HCT116 (cell line): Measurements from ENCODE around the gene COA3. TPM values are rescaled to one million over a fixed set of nuclear protein-coding genes. Genes with fewer than 3 reads are reported as not detected.

ENCODE experiments used
- ATAC-seq: fragments of 200-7000 bp; cut with Tn5 transposase; 2 replicates; pipeline ENCODE4 v1.9.1; 2020; ENCODE audit warnings: mild to moderate bottlenecking, moderate library complexity
- BruUV-seq: library from RNA; stranded (reverse); fragments of 400-500 nt; replicated peaks from 2 replicates; lab custom pipeline; 2021; lab: Mats Ljungman, UMichigan
- CTCF ChIA-PET: fragments of 300-600 bp; sonication (Branson Sonifier 250); formaldehyde crosslinking; loops from one replicate; lab custom pipeline; 2021; ENCODE audit warnings: antibody characterized with exemption; lab: Charles Lee
- POLR2A ChIA-PET: fragments of 300-600, 350-600 bp; sonication (Branson Sonifier 250); formaldehyde crosslinking; loops from one replicate; lab custom pipeline; 2021; ENCODE audit warnings: antibody characterized with exemption; lab: Charles Lee
- RAD21 ChIA-PET, 2 experiments: fragments of 300-600 bp; sonication (Branson Sonifier 250); formaldehyde crosslinking; loops; one replicate each; lab custom pipeline; 2023; ENCODE audit warnings: low total read pairs in 2 of 2; ENCODE audit not compliant: uncharacterized antibody in 2 of 2, unreplicated experiment in 2 of 2, low non-redundant PET in 1 of 2; lab: Charles Lee
- DNase-seq: peaks from one replicate; pipeline ENCODE4 v3.0.0-alpha.2; 2010; ENCODE audit warnings: low read depth, low spot score
- H2AFZ ChIP-seq: fragments of 200-600 bp; shearing (Covaris generic), sonication (generic); 2 replicates; pipeline ENCODE4 v1.6.1; 2017; ENCODE audit warnings: low read depth, mixed run types, mixed read lengths, antibody characterized with exemption, low read length; ENCODE audit not compliant: poor library complexity, severe bottlenecking
- H3K27ac ChIP-seq: 2 replicates; pipeline ENCODE4 v1.5.1; 2012; ENCODE audit warnings: low read depth, low read length
- H3K27me3 ChIP-seq: fragments of 200-600 bp; sonication (generic); 2 replicates; pipeline ENCODE4 v1.6.1; 2016; ENCODE audit warnings: mixed run types, low read length, mixed read lengths; ENCODE audit not compliant: insufficient read depth
- H3K36me3 ChIP-seq, 2 experiments: fragments of 200-500 bp in 1 of 2; fragments of 200-600 bp in 1 of 2; sonication (Bioruptor generic) in 1 of 2; sonication (generic) in 1 of 2; 2 replicates each; pipeline versions ENCODE4 v1.5.1 to v1.6.1; 2014 to 2016; ENCODE audit warnings: low read length in 2 of 2, inconsistent platforms in 1 of 2, mixed read lengths in 1 of 2, mixed run types in 1 of 2; ENCODE audit not compliant: insufficient read depth in 2 of 2, control insufficient read depth in 1 of 2
- H3K4me1 ChIP-seq, 2 experiments: fragments of 200-600 bp in 1 of 2; sonication (generic) in 1 of 2; 2 replicates each; pipeline versions ENCODE4 v1.5.1 to v1.6.1; 2012 to 2017; ENCODE audit warnings: low read length in 2 of 2, inconsistent platforms in 1 of 2, mild to moderate bottlenecking in 1 of 2, mixed read lengths in 1 of 2, mixed run types in 1 of 2, moderate library complexity in 1 of 2; ENCODE audit not compliant: insufficient read depth in 2 of 2, control insufficient read depth in 1 of 2
- H3K4me2 ChIP-seq: fragments of 200-600 bp; sonication (generic); 2 replicates; pipeline ENCODE4 v1.6.1; 2017; ENCODE audit warnings: mixed run types, low read length, mixed read lengths
- H3K4me3 ChIP-seq, 2 experiments: fragments of 200-600 bp in 1 of 2; sonication (generic) in 1 of 2; replicated peaks in 1 of 2; 2 replicates each; pipeline ENCODE4 v1.5.1; 2011 to 2016; ENCODE audit warnings: low read length in 2 of 2, control low read depth in 1 of 2, low read depth in 1 of 2, mild to moderate bottlenecking in 1 of 2, mixed read lengths in 1 of 2, mixed run types in 1 of 2
- H3K79me2 ChIP-seq: fragments of 200-600 bp; sonication (generic); 2 replicates; pipeline ENCODE4 v1.6.1; 2017; ENCODE audit warnings: mild to moderate bottlenecking, mixed run types, low read length, moderate library complexity, mixed read lengths; ENCODE audit not compliant: insufficient read depth
- H3K9ac ChIP-seq: fragments of 200-600 bp; sonication (generic); 2 replicates; pipeline ENCODE4 v1.6.1; 2016; ENCODE audit warnings: low read length, mixed read lengths
- H3K9me2 ChIP-seq: fragments of 200-600 bp; sonication (generic), shearing (Covaris generic); 2 replicates; pipeline ENCODE4 v1.6.1; 2017; ENCODE audit warnings: mixed run types, mild to moderate bottlenecking, moderate library complexity; ENCODE audit not compliant: insufficient read depth
- H3K9me3 ChIP-seq, 2 experiments: fragments of 200-500 bp in 1 of 2; fragments of 200-600 bp in 1 of 2; sonication (Bioruptor generic) in 1 of 2; sonication (generic) in 1 of 2; 2 replicates each; pipeline ENCODE4 v1.6.1; 2014 to 2017; ENCODE audit warnings: low read length in 2 of 2, mixed read lengths in 2 of 2, inconsistent platforms in 1 of 2, low read depth in 1 of 2, mild to moderate bottlenecking in 1 of 2, mixed run types in 1 of 2, moderate library complexity in 1 of 2; ENCODE audit not compliant: control insufficient read depth in 1 of 2, insufficient read depth in 1 of 2
- H4K20me1 ChIP-seq: fragments of 200-600 bp; sonication (generic), shearing (Covaris generic); 2 replicates; pipeline ENCODE4 v1.6.1; 2017; ENCODE audit warnings: mixed run types, mild to moderate bottlenecking, moderate library complexity; ENCODE audit not compliant: insufficient read depth
- ATF3 ChIP-seq: IDR thresholded peaks from 2 replicates; pipeline ENCODE4 v1.6.1; 2012
- CBX3 ChIP-seq: IDR thresholded peaks from 2 replicates; pipeline ENCODE4 v1.6.1; 2012; ENCODE audit warnings: low read depth
- CEBPB ChIP-seq: IDR thresholded peaks from 2 replicates; pipeline ENCODE4 v1.6.1; 2012; ENCODE audit warnings: low read depth
- CTCF ChIP-seq, 3 experiments: fragments of 200-600 bp in 1 of 3; sonication (generic) in 1 of 3; IDR thresholded peaks in 2 of 3; conservative IDR thresholded peaks in 1 of 3; 2 replicates each; pipeline ENCODE4 v1.5.1; 2012 to 2017; ENCODE audit warnings: low read depth in 2 of 3, low read length in 2 of 3, antibody characterized with exemption in 1 of 3, borderline replicate concordance in 1 of 3, control low read depth in 1 of 3, mild to moderate bottlenecking in 1 of 3, mixed read lengths in 1 of 3, mixed run types in 1 of 3, moderate library complexity in 1 of 3; ENCODE audit not compliant: insufficient read depth in 1 of 3
- EGR1 ChIP-seq: IDR thresholded peaks from 2 replicates; pipeline ENCODE4 v1.6.1; 2012; ENCODE audit warnings: low read depth
- EZH2 ChIP-seq: fragments of 200-600 bp; sonication (generic); IDR thresholded peaks from 2 replicates; pipeline ENCODE4 v1.6.1; 2017; ENCODE audit warnings: antibody characterized with exemption, mixed run types
- EZH2phosphoT487 ChIP-seq: fragments of 200-600 bp; IDR thresholded peaks from 2 replicates; pipeline ENCODE4 v1.6.1; 2018; ENCODE audit warnings: antibody characterized with exemption, borderline replicate concordance
- FOSL1 ChIP-seq: IDR thresholded peaks from 2 replicates; pipeline ENCODE4 v1.6.1; 2012; ENCODE audit warnings: low read depth
- MAX ChIP-seq: IDR thresholded peaks from 2 replicates; pipeline ENCODE4 v1.6.1; 2012
- POLR2AphosphoS5 ChIP-seq: IDR thresholded peaks from 2 replicates; pipeline ENCODE4 v1.6.1; 2011; ENCODE audit warnings: mild to moderate bottlenecking, low read depth, low read length, moderate library complexity
- RAD21 ChIP-seq: IDR thresholded peaks from 2 replicates; pipeline ENCODE4 v1.6.1; 2012; ENCODE audit warnings: low read depth, mild to moderate bottlenecking
- REST ChIP-seq: IDR thresholded peaks from 2 replicates; pipeline ENCODE4 v1.6.1; 2012; ENCODE audit warnings: low read depth
- SP1 ChIP-seq: IDR thresholded peaks from 2 replicates; pipeline ENCODE4 v1.6.1; 2012; ENCODE audit warnings: low read depth
- YY1 ChIP-seq: IDR thresholded peaks from 2 replicates; pipeline ENCODE4 v1.6.1; 2011; ENCODE audit warnings: low read length, low read depth, moderate library complexity, mild to moderate bottlenecking; ENCODE audit not compliant: insufficient replicate concordance; ENCODE audit errors: extremely low read depth
- ZBTB33 ChIP-seq: IDR thresholded peaks from 2 replicates; pipeline ENCODE4 v1.6.1; 2011; ENCODE audit warnings: mild to moderate bottlenecking, low read length, moderate library complexity; ENCODE audit not compliant: insufficient replicate concordance; ENCODE audit errors: extremely low read depth
- ZFX ChIP-seq: fragments of 450-650 bp; IDR thresholded peaks from 2 replicates; pipeline ENCODE4 v1.6.1; 2017
- ZNF274 ChIP-seq: fragments of 200-500 bp; sonication (Bioruptor generic); IDR thresholded peaks from 2 replicates; pipeline ENCODE4 v1.6.1; 2014; ENCODE audit warnings: mild to moderate bottlenecking, low read depth, low read length, inconsistent platforms
- intact Hi-C: fragments of 100-400 bp; cut with micrococcal nuclease; formaldehyde crosslinking; loops from 2 replicates; pipeline ENCODE4 v1.10.0; 2022
- total RNA-seq: library from RNA; stranded (reverse); gene quantifications from one replicate; pipeline ENCODE4 v1.2.1, GENCODE V29; 2021; ENCODE audit not compliant: unreplicated experiment

The COA3 gene
- total RNA-seq, 1 experiment from 2014 or later = 37.1 TPM

- H3K4me1 ChIP-seq = no peaks in the 10 kb centered on the region
- H3K4me2 ChIP-seq = no peak within 1 kb of the TSS
- peaks cover 8% of the 10 kb centered on the region for H3K79me2 ChIP-seq
- no peak for TF ChIP-seq EZH2phosphoT487
- no peak for TF ChIP-seq CBX3
- TF ChIP-seq ZNF274 = no peak
- no peak for TF ChIP-seq CTCF (IDR thresholded peaks at IDR 0.05 in 2 of 3, conservative IDR thresholded peaks at IDR 0.05 in 1 of 3; ENCODE audit: borderline replicate concordance in 1 of 3, insufficient read depth in 1 of 3, low read depth in 2 of 3, low read length in 2 of 3)
- no peak for TF ChIP-seq SP1
- no peak for TF ChIP-seq EZH2
- no peak for TF ChIP-seq ZFX
- no peak for TF ChIP-seq REST
- no peak for TF ChIP-seq ATF3
- no peak for TF ChIP-seq EGR1
- TF ChIP-seq CEBPB = no peak
- no peak for TF ChIP-seq ZBTB33
- no peak for TF ChIP-seq MAX
- no peak for TF ChIP-seq POLR2AphosphoS5
- TF ChIP-seq FOSL1 = no peak
- TF ChIP-seq RAD21 = no peak
- no peak for TF ChIP-seq YY1
- TF ChIP-seq, all 23 proteins: peak for 0
- ATAC-seq = no peak
- Histone ChIP-seq H3K27ac (no peak within 1 kb of the TSS), H3K9ac (no peak within 1 kb of the TSS), H2AFZ (no peak within 1 kb of the TSS), H3K27me3 (no peaks in the 10 kb centered on the region), H3K36me3 (peaks cover 42 to 57% of the 10 kb centered on the region in 2 experiments), H3K9me2 (no peaks in the 10 kb centered on the region), H3K9me3 (no peaks in the 10 kb centered on the region), H4K20me1 (peaks cover 3% of the 10 kb centered on the region; the same call in 1 of the 2 replicates), H3K4me3 (no peak within 1 kb of the TSS)
- intact Hi-C loops = no loop called here
- ChIA-PET CTCF (interaction anchor here (2.6 kb wide), 1 partner anchor 266 kb away, joined by 9 read pairs; the partner anchor contains the start of gene PSMC3IP), POLR2A (no interaction called here), RAD21 (no interaction called here)
- BruUV-seq = no TSS peak
- no peak for DNase-seq
These were observed 45.8 kb upstream of the COA3 start, which contains the start of gene AOC2 for GRCh38 chr17:42844271-42844670. AOC2 (plus strand) TSS chr17:42844580; CDS start chr17:42844627, 47 bp downstream.
